SKM-1 (cell line): ENCODE results near the gene SAMMSON.

ENCODE experiments used
- DNase-seq: peaks from one replicate; lab custom pipeline; 2025; ENCODE audit not compliant: unreplicated experiment; lab: John Stamatoyannopoulos, UW

The SAMMSON gene

GRCh38 chr3:70085613-70086012 is 86.1 kb downstream of the SAMMSON start:
- peak; percentile 38 for DNase-seq

GRCh38 chr3:70086336-70086735 is 86.8 kb downstream of the SAMMSON start:
- DNase-seq, result no peak

- DNase-seq, result no peak
Measured at GRCh38 chr3:70090322-70090913, 90.9 kb downstream of the SAMMSON start.

- no peak for DNase-seq
Measured at GRCh38 chr3:70094197-70094596, 94.7 kb downstream of the SAMMSON start.

- no peak for DNase-seq
Measured at GRCh38 chr3:70095260-70095659, 95.7 kb downstream of the SAMMSON start.

- DNase-seq, result no peak
Measured at GRCh38 chr3:70096376-70097066, 97.0 kb downstream of the SAMMSON start.

GRCh38 chr3:70097084-70097483 is 97.6 kb downstream of the SAMMSON start:
- no peak for DNase-seq

GRCh38 chr3:70108072-70108471 is 108.5 kb downstream of the SAMMSON start:
- peak; percentile 2 for DNase-seq

- no peak for DNase-seq
Measured at GRCh38 chr3:70108546-70108945, 109.0 kb downstream of the SAMMSON start.

GRCh38 chr3:70110066-70110465 is 110.5 kb downstream of the SAMMSON start:
- DNase-seq, result no peak

GRCh38 chr3:70111411-70111810 is 111.9 kb downstream of the SAMMSON start:
- DNase-seq, result no peak

- DNase-seq, result no peak
Measured at GRCh38 chr3:70112751-70113150, 113.2 kb downstream of the SAMMSON start.

- DNase-seq, result no peak
Measured at GRCh38 chr3:70114431-70114830, 114.9 kb downstream of the SAMMSON start.

GRCh38 chr3:70119879-70120278 is 120.3 kb downstream of the SAMMSON start:
- no peak for DNase-seq
